H9 (cell line): ENCODE results near the gene NOP58. TPM values are rescaled to one million over a fixed set of nuclear protein-coding genes. Genes with fewer than 3 reads are reported as not detected.

ENCODE experiments used
- DNase-seq: peaks from one replicate; pipeline ENCODE4 v3.0.0-alpha.2; 2017
- H2AFZ ChIP-seq: one replicate; pipeline ENCODE4 v1.6.1; 2013; ENCODE audit warnings: mild to moderate bottlenecking, low read length, control low read depth, moderate library complexity
- H2AK5ac ChIP-seq: 2 replicates; pipeline ENCODE4 v1.6.1; 2013; ENCODE audit warnings: low read length, control low read depth, mixed read lengths; ENCODE audit not compliant: insufficient read length
- H2BK120ac ChIP-seq: one replicate; pipeline ENCODE4 v1.6.1; 2013; ENCODE audit warnings: low read depth, mild to moderate bottlenecking, low read length, control low read depth, inconsistent platforms; ENCODE audit not compliant: poor library complexity, severe bottlenecking
- H2BK12ac ChIP-seq: 2 replicates; pipeline ENCODE4 v1.6.1; 2013; ENCODE audit warnings: low read length, control low read depth, mixed read lengths, low read depth; ENCODE audit not compliant: insufficient read length
- H2BK15ac ChIP-seq: 2 replicates; pipeline ENCODE4 v1.6.1; 2013; ENCODE audit warnings: low read depth, low read length, control low read depth
- H2BK20ac ChIP-seq: one replicate; pipeline ENCODE4 v1.6.1; 2013; ENCODE audit warnings: low read depth, mild to moderate bottlenecking, low read length, control low read depth, inconsistent platforms; ENCODE audit not compliant: poor library complexity, severe bottlenecking
- H2BK5ac ChIP-seq: 2 replicates; pipeline ENCODE4 v1.6.1; 2013; ENCODE audit warnings: low read length, control low read depth, mixed read lengths; ENCODE audit not compliant: insufficient read length
- H3K14ac ChIP-seq: 2 replicates; pipeline ENCODE4 v1.6.1; 2013; ENCODE audit warnings: low read length, control low read depth; ENCODE audit not compliant: insufficient read depth
- H3K18ac ChIP-seq: 2 replicates; pipeline ENCODE4 v1.6.1; 2013; ENCODE audit warnings: low read depth, mild to moderate bottlenecking, mixed read lengths, low read length, control low read depth; ENCODE audit not compliant: insufficient read length
- H3K23ac ChIP-seq: 2 replicates; pipeline ENCODE4 v1.6.1; 2013; ENCODE audit warnings: low read length, control low read depth, mixed read lengths, low read depth; ENCODE audit not compliant: insufficient read length
- H3K23me2 ChIP-seq: 2 replicates; pipeline ENCODE4 v1.6.1; 2013; ENCODE audit warnings: low read depth, mild to moderate bottlenecking, mixed read lengths, low read length, control low read depth; ENCODE audit not compliant: insufficient read length, poor library complexity, severe bottlenecking
- H3K27ac ChIP-seq: 2 replicates; pipeline ENCODE4 v1.5.1; 2013; ENCODE audit warnings: low read length, control low read depth, mixed read lengths, low read depth; ENCODE audit not compliant: insufficient read length
- H3K27me3 ChIP-seq: 2 replicates; pipeline ENCODE4 v1.6.1; 2013; ENCODE audit warnings: low read length, control low read depth, inconsistent platforms; ENCODE audit not compliant: insufficient read depth
- H3K4ac ChIP-seq: 2 replicates; pipeline ENCODE4 v1.6.1; 2013; ENCODE audit warnings: low read depth, mild to moderate bottlenecking, control low read depth, inconsistent platforms, low read length, moderate library complexity
- H3K4me1 ChIP-seq: 2 replicates; pipeline ENCODE4 v1.6.1; 2013; ENCODE audit warnings: low read length, control low read depth, inconsistent platforms; ENCODE audit not compliant: insufficient read depth
- H3K4me2 ChIP-seq: 2 replicates; pipeline ENCODE4 v1.6.1; 2013; ENCODE audit warnings: low read length, control low read depth, mixed read lengths; ENCODE audit not compliant: insufficient read length, insufficient read depth
- H3K56ac ChIP-seq: 2 replicates; pipeline ENCODE4 v1.6.1; 2013; ENCODE audit warnings: low read depth, mild to moderate bottlenecking, mixed read lengths, low read length, control low read depth; ENCODE audit not compliant: insufficient read length
- H3K79me1 ChIP-seq: 2 replicates; pipeline ENCODE4 v1.6.1; 2013; ENCODE audit warnings: low read depth, mild to moderate bottlenecking, moderate library complexity, low read length, control low read depth, inconsistent platforms; ENCODE audit not compliant: insufficient read depth, poor library complexity, severe bottlenecking
- H3K79me2 ChIP-seq: 2 replicates; pipeline ENCODE4 v1.6.1; 2013; ENCODE audit warnings: low read length, control low read depth, inconsistent platforms; ENCODE audit not compliant: insufficient read depth
- H3K9ac ChIP-seq: 2 replicates; pipeline ENCODE4 v1.6.1; 2013; ENCODE audit warnings: low read length, control low read depth, mixed read lengths; ENCODE audit not compliant: insufficient read length; ENCODE audit errors: extremely low read depth
- H3K9me3 ChIP-seq: one replicate; pipeline ENCODE4 v1.6.1; 2013; ENCODE audit warnings: low read depth, low read length, inconsistent platforms; ENCODE audit not compliant: control insufficient read depth
- H3T11ph ChIP-seq: one replicate; pipeline ENCODE4 v1.6.1; 2013; ENCODE audit warnings: mild to moderate bottlenecking, low read length, control low read depth, inconsistent platforms
- H4K20me1 ChIP-seq: one replicate; pipeline ENCODE4 v1.6.1; 2013; ENCODE audit not compliant: control insufficient read depth, insufficient read length, insufficient read depth
- H4K5ac ChIP-seq: 2 replicates; pipeline ENCODE4 v1.6.1; 2013; ENCODE audit warnings: low read depth, mild to moderate bottlenecking, mixed read lengths, low read length, control low read depth; ENCODE audit not compliant: insufficient read length
- H4K8ac ChIP-seq: replicated peaks from 2 replicates; pipeline ENCODE4 v1.6.1; 2013; ENCODE audit warnings: low read length, control low read depth, mixed read lengths, low read depth; ENCODE audit not compliant: insufficient read length
- H4K91ac ChIP-seq: 2 replicates; pipeline ENCODE4 v1.6.1; 2013; ENCODE audit warnings: low read depth, mild to moderate bottlenecking, moderate library complexity, mixed read lengths, low read length, control low read depth; ENCODE audit not compliant: insufficient read length
- H3K27ac Mint-ChIP-seq, 3 experiments: 2 replicates in 2 of 3; 3 replicates in 1 of 3; pipeline ENCODE4 v1.8.0; 2020 to 2021; ENCODE audit warnings: mixed read lengths in 3 of 3, mild to moderate bottlenecking in 1 of 3, moderate library complexity in 1 of 3
- H3K27me3 Mint-ChIP-seq: 2 replicates; pipeline ENCODE4 v1.8.0; 2021; ENCODE audit warnings: low read depth, mild to moderate bottlenecking, moderate library complexity, mixed read lengths
- H3K36me3 Mint-ChIP-seq, 3 experiments: 2 replicates in 2 of 3; 3 replicates in 1 of 3; pipeline ENCODE4 v1.8.0; 2020 to 2021; ENCODE audit warnings: low read depth in 3 of 3, mixed read lengths in 3 of 3; ENCODE audit not compliant: insufficient read depth in 1 of 3
- H3K4me1 Mint-ChIP-seq, 2 experiments: 2 replicates each; pipeline ENCODE4 v1.8.0; 2020; ENCODE audit warnings: mixed read lengths in 2 of 2
- H3K4me3 Mint-ChIP-seq, 2 experiments: 2 replicates in 1 of 2; 3 replicates in 1 of 2; pipeline ENCODE4 v1.8.0; 2020 to 2021; ENCODE audit warnings: mild to moderate bottlenecking in 2 of 2, mixed read lengths in 2 of 2, moderate library complexity in 1 of 2
- H3K9me3 Mint-ChIP-seq, 2 experiments: 2 replicates in 1 of 2; 3 replicates in 1 of 2; pipeline ENCODE4 v1.8.0; 2020; ENCODE audit warnings: mild to moderate bottlenecking in 2 of 2, mixed read lengths in 2 of 2, moderate library complexity in 1 of 2
- CTCF ChIP-seq: fragments of 200-600 bp; sonication (generic); conservative IDR thresholded peaks from 3 replicates; pipeline ENCODE4 v1.8.0; 2021; ENCODE audit warnings: antibody characterized with exemption, mild to moderate bottlenecking
- WGBS: extraction: QIAGEN DNeasy Blood & Tissue Kit; methylation state at CpG from one replicate; pipeline ENCODE4 v1.1.7; 2013; ENCODE audit warnings: missing lambda C conversion rate, low lambda C conversion rate, mixed read lengths; ENCODE audit not compliant: insufficient read length; ENCODE audit errors: extremely low coverage; 5-methylcytosine and 5-hydroxymethylcytosine counted together
- total RNA-seq: library from RNA; stranded (reverse); gene quantifications from 2 replicates; pipeline ENCODE4 v1.2.1, GENCODE V29; 2021

The NOP58 gene
- total RNA-seq, 1 experiment from 2014 or later, result 168 TPM

GRCh38 chr2:202299712-202300111 lies 34.1 kb downstream of the NOP58 start:
- Histone ChIP-seq H2BK120ac (no peak overlapping the region), H3K18ac (no peak overlapping the region), H4K8ac (no peak overlapping the region), H3K27ac (no peak overlapping the region), H3K9me3 (no peaks in the 10 kb centered on the region), H3K9ac (no peak overlapping the region), H3K79me2 (no peaks in the 10 kb centered on the region), H2AFZ (no peak overlapping the region), H3K4me2 (no peak overlapping the region), H2BK12ac (no peak overlapping the region), H3K79me1 (no peaks in the 10 kb centered on the region), H3K56ac (no peak overlapping the region), H3K4me1 (no peaks in the 10 kb centered on the region), H4K5ac (no peak overlapping the region), H3K23me2 (no peaks in the 10 kb centered on the region), H2BK20ac (no peak overlapping the region), H3K27me3 (no peaks in the 10 kb centered on the region), H3T11ph (no peak overlapping the region), H2BK5ac (no peak overlapping the region), H4K91ac (no peak overlapping the region), H2BK15ac (no peak overlapping the region), H3K23ac (no peak overlapping the region), H2AK5ac (no peak overlapping the region), H4K20me1 (no peaks in the 10 kb centered on the region), H3K4ac (no peak overlapping the region), H3K14ac (no peak overlapping the region)
- H3K4me3 Mint-ChIP-seq, result no peak overlapping the region
- H3K27me3 Mint-ChIP-seq, result no peaks in the 10 kb centered on the region
- no peak for TF ChIP-seq CTCF
- no CpG with 5 or more reads among the region's 1 CpG for WGBS
- no peak for DNase-seq
- H3K27ac Mint-ChIP-seq, result peak overlapping the region in 2 of 3 experiments; percentile 32 to 38; a peak in 2 of 7 replicates
- H3K9me3 Mint-ChIP-seq, result no peaks in the 10 kb centered on the region
- H3K36me3 Mint-ChIP-seq, result peaks cover 65 to 96% (median 96%) of the 10 kb centered on the region in 3 experiments
- no peaks in the 10 kb centered on the region for H3K4me1 Mint-ChIP-seq
